NCI-H1694 treated with DMSO at 0.1 percent for 48 hours (cell line): ENCODE measurements around the gene CLASRP.
"Not testable (repeated sequence)": the region's sequence is repeated elsewhere in the genome, so short reads cannot be mapped to it uniquely, and the experiment has no call there.

Experiments
- DNase-seq: peaks from one replicate; lab custom pipeline; 2025; lab: John Stamatoyannopoulos, UW

CLASRP gene, protein sequence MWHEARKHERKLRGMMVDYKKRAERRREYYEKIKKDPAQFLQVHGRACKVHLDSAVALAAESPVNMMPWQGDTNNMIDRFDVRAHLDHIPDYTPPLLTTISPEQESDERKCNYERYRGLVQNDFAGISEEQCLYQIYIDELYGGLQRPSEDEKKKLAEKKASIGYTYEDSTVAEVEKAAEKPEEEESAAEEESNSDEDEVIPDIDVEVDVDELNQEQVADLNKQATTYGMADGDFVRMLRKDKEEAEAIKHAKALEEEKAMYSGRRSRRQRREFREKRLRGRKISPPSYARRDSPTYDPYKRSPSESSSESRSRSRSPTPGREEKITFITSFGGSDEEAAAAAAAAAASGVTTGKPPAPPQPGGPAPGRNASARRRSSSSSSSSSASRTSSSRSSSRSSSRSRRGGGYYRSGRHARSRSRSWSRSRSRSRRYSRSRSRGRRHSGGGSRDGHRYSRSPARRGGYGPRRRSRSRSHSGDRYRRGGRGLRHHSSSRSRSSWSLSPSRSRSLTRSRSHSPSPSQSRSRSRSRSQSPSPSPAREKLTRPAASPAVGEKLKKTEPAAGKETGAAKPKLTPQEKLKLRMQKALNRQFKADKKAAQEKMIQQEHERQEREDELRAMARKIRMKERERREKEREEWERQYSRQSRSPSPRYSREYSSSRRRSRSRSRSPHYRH

DNA sequence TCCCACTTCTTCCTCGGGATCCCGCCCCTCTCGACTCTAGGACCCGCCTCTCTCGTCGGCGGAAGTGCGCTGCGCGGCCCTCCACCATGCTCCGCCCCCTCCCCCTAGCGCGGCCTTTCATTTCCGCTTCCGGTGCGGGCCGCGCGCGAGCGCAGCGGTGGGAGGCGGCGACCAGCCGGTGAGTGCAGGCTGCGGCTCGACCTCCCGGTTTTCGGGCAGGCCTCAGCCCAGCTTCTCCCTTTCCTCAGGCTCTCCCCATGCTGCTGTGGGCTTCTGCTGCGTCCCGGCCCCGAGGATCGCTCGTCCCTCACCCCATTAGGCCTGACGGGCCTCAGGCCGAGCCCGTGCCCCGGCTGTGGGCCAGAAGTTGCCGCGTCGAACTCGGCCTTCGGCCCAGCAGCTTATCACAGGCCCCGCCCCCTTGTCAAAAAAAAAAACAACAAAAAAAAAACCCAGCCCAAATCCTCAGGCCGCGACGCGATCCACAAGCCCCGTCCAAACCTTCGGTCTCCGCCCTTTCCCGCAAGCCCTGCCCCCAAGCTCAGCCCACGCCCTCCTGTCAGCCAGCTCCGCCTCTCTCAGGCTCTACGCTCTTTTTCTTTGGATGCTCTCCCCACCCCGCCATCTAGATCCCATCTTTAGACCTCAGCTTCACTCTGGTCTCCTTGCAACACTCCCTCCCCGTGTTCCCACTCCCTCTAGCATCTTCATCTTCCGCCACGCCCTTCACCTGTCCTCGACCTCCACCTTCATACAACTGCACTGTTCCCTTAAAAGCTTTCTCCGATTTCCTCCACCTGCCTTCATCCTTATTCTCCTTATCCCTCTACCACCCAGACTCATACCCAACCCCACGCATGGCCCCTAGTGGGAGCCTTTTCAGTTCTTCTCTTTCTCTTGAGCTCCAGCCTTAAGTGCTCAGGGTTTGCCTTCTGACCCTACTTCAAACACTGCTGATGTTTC lies at the start of gene CLASRP:
Gene CLASRP, plus strand, starts transcription at position 115 of the 963 bp plus-strand sequence. CDS start 1,168 bp downstream, outside the sequence.
- peak; percentile 84 for DNase-seq

DNA sequence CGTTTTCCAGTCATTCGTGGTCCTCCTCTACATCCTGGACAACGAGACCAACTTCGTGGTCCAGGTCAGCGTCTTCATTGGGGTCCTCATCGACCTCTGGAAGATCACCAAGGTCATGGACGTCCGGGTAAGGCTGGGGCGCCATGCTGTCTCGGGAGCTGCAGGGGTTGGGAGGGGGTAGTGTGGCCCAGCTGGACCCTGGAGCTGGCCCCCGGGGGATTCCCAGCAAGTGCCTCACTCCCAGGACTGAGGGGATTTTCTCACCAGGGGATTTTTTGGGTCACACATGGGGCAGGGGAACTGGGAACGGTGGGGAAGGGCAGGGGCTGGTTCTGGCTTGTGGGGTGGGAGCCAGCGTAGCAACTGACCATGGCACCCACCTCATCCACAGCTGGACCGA lies 48.4 kb upstream of the CLASRP start:
- no peak for DNase-seq

DNA sequence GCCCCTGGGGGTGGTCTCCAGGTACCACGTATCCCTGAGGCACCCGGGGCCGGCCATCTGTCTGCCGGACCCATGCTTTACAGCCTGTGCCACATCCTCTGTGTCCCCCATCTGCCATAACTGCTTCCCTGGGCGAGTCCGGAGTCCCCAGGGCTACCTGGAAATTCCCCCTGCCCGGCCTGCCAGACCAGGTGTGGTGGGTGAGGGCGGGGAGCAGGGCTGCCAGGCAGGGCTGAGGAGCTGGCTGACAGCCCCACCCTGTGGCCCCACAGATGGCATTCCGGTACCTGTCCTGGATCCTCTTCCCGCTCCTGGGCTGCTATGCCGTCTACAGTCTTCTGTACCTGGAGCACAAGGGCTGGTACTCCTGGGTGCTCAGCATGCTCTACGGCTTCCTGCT lies 47.9 kb upstream of the CLASRP start:
- no peak for DNase-seq

DNA sequence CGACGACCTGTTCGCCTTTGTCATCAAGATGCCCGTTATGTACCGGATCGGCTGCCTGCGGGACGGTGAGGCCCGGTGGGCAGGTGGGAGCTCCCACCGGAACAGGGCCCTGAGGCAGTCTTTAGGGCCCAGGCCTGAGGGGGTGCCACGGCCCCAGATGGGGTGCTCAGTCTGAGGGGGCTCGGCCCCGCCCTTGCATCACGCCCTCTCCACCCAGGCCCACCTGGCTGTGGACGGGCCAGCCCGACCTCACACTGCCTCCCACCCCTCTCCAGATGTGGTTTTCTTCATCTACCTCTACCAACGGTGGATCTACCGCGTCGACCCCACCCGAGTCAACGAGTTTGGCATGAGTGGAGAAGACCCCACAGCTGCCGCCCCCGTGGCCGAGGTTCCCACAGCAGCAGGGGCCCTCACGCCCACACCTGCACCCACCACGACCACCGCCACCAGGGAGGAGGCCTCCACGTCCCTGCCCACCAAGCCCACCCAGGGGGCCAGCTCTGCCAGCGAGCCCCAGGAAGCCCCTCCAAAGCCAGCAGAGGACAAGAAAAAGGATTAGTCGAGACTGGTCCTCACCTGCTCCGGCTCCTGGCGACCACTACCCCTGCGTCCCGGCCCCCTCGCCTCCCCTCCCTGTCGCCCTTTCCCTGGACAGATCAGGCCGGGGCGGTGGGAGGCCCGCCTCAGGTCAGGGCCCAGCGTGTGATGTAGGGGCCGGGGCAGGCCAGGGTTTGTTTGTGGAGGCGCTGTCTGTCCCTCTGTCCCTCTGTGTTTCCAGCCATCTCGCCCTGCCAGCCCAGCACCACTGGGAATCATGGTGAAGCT lies 46.3 kb upstream of the CLASRP start:
- no peak for DNase-seq

DNA sequence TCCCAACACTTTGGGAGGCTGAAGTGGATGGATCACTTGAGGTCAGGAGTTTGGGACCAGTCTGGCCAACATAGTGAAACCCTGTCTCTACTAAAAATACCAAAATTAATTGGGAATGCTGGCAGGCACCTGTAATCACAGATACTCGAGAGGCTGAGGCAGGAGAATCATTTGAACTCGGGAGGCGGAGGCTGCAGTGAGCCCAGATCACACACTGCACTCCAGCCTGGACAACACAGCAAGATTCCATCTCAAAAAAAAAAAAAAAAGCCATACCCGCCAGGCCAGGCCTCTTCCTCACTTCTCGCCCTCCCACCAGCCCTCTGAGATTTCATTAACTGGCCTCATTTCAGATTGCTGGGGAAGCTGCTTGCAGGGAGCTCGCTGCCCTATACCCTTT lies 45.3 kb upstream of the CLASRP start:
- DNase-seq, result no peak

DNA sequence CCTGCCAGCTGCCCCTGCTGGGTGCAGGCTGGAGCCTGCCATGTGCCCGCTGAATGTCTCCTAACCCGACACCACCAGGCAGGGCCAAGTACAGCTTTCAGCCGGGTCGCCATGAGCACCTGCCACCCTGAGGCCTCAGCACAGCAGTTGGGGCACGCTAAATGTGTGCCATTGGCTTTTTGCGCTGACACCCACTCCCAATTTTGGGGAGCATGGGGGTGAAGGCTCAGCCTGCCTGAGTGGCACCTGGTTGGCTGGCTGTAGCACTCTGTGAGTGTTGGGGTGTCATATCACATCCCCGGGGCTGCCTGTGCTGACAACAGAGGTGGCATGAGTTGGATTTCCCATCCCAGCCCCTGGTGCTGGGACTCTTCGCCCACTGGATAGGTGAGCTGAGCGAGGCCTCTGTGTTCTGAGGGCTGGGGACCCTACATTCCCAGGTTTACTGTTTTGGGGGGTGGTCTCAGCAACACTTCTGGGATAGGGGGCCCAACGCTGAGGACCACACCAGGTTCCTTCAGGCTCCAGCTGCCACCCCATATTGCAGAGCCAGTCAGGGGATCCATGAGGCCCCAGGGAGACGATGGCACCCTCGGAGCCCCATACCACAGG lies 44.8 kb upstream of the CLASRP start:
- no peak for DNase-seq

DNA sequence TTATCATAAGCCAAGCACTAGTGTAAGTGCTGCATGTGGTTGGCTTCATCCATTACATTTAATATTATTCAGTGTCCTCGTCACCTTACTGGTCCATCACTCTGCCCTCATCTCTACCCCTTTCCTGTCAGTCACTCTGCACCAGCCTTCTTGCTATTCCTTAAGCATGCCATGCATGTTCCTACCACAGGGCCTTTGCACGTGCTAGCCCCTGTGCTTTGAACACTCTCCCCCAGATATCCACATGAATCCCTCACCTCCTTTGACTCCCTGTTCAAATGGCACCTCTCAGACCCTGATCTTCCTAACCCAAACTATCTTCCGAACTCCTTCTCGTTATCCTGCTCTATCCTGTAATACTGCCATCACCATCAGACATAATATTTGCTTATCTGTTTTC lies 40.8 kb upstream of the CLASRP start:
- no peak for DNase-seq

DNA sequence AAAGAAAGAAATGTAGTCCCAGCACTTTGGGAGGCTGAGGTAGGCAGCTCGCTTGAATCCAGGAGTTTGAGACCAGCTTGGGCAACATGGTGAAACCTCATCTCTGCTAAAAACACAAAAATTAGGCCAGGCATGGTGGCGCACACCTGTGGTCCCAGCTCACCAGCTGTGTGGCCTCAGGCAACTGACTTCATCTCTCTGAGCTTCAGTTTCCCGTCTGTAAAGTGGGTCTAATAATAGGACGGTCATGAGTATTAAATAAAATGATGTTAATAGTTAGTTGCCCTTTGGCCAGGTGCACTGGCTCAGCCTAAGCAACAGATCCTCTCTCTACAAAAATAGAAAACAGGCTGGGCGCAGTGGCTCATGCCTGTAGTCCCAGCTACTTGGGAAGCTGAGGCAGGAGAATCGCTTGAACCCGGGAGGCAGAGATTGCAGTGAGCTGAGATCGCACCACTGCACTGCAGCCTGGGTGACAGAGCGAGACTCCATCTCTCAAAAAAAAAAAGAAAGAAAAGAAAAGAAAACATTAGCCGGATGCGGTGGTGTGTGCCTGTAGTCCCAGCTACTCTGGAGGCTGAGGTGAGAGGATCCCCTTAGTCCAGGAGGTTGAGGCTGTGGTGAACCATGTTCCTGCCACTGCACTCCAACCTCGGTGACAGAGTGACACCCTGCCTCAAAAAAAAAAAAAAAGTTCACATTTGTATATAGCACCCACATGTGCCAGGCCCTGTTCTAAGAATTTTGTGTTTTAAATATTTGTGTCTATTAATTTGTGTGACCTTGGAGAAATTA lies 39.5 kb upstream of the CLASRP start:
- DNase-seq, result not testable (repeated sequence)

DNA sequence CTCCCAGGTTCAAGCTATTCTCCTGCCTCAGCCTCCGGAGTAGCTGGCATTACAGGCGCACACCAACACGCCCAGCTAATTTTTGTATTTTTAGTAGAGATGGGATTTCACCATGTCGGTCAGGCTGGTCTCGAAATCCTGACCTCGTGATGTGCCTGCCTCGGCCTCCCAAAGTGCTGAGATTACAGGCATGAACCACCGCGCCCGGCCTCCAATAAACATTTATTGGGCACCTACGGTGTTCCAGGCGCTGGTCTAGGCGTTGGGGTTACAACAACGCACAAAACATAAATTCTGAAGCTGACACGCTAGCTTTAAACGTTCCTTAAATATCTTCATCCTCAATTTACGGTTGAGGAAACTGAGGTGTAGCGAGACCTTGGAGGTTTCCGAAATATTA lies 38.2 kb upstream of the CLASRP start:
- not testable (repeated sequence) for DNase-seq

DNA sequence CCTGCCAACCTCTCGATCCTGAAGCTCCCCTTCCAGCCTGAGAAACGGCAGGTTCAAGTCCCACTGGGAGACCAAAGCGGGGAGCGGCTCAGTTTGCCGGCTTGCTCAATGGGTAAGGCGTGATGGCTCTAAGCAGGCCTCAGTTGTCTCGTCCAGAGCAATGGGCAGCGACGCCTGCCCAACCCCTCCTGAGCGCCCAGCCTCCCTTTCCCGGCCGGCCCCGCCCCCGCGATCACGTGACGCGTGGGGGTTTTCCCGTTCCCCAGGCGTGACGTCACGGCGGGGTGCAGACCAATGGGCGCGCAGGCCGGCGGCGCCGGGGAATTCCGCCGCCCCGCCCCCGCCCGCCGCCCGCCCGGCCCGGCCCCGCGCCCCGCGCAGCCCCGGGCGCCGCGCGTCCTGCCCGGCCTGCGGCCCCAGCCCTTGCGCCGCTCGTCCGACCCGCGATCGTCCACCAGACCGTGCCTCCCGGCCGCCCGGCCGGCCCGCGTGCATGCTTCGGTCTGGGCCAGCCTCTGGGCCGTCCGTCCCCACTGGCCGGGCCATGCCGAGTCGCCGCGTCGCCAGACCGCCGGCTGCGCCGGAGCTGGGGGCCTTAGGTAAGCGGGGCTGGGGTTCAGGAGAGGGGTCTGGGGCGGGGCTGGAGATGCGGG lies 37.6 kb upstream of the CLASRP start, which contains the start of gene RELB:
Gene RELB, plus strand, starts transcription at position 378 of the 653 bp plus-strand sequence. Its CDS starts 116 bp downstream, at position 494.
- DNase-seq, result peak; percentile 26

DNA sequence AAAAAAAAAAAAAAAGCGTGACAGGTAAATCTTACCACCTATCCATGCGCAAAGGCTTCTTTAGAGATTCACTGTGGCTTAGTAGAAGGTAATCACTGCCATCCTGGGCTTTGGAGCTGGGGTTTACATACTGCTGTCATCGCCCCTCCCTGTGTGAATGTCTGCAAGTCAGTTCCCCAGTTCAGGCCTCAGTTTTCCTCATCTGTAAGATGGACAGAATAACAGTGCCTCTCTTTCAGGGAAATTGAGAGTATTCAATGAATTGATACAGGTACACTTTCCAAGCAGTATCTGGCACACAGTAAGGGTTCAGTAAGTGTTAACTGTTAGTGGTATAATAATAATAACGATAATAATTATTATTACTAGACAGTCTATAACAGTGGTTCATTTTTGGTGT lies 35.4 kb upstream of the CLASRP start:
- no peak for DNase-seq

DNA sequence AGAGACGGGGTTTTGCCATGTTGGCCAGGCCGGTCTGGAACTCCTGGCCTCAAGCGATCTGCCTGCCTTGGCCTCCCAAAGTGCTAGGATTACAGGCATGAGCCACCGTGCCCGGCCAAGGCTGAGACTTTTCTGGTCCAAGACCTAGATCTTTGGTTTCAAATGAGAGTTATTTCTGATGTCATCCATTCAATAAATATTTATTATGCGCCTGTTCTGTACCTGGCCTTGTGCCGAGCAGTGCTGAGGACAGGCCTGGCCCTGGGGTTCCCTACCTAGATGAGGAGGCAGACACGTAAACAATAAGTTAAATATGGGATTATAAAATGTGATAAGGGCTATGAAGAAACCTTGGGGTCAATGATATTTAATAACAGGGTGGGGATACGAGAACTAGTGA lies 33.1 kb upstream of the CLASRP start:
- DNase-seq, result no peak

DNA sequence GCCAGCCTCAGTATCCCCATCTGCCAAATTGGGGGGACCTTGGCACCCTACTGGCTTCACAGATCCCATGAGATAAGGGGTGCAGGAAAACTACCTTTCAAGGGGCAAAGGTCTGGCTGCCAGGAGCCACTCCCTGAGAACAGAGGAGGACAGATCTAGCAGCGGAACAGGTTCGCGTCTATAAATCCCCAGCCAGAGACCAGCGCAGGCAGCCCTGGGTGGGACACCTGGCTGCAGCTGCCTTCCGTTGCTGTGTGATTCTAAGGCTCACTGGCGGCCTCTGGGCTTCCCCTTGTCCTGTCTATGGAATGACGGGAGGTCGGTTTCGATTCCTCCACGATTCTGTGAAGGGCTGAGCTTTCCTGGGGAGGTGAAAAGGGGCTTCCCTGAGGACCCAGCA lies 30.3 kb upstream of the CLASRP start:
- no peak for DNase-seq

DNA sequence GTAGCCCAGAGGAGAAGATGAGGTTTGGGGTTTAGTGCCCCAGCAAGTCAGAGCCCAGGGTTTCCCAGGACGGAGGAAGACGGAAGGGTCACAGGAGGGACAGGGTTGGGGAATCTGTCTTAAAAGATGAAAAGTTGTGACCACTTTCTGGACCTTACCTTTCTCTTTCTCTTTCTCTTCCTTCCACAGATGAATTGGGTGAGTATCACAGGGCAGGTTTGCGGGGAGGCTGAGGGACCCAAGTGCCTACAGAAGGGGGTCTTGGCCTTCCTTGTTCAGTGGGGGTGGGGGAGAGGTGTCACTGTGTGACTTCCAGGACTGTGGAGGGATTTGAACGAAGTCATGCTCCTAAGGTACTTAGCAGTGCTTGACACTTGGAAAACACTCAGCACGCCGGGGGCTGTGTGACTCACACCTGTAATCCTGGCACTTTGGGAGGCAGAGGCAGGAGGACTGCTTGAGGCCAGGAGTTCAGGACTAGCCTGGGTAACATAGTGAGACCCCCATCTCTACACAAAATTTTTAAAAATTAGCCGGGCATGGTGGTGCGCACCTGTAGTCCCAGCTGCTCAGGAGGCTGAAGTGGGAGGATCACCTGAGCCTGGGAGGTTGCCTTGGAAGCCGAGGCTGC lies 29.1 kb upstream of the CLASRP start:
- no peak for DNase-seq

DNA sequence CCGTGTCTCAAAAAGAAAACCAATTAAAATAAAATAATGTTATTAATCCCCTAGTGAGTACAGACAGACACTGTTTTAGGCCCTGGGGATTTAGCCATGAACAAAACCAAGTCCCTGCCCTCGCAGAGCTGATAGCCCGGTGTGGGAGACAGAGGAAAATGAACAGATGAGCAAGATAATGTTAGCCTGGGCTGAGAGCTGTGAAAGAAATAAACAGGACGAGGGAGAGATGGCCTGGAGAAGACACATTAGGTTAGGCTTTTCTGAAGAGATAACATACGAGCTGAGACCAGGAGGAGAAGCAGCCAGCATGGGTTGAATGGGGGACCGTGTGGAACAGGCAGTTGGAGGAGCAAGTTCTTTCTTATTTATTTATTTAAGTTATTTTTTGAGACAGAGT lies 28.5 kb upstream of the CLASRP start:
- no peak for DNase-seq

DNA sequence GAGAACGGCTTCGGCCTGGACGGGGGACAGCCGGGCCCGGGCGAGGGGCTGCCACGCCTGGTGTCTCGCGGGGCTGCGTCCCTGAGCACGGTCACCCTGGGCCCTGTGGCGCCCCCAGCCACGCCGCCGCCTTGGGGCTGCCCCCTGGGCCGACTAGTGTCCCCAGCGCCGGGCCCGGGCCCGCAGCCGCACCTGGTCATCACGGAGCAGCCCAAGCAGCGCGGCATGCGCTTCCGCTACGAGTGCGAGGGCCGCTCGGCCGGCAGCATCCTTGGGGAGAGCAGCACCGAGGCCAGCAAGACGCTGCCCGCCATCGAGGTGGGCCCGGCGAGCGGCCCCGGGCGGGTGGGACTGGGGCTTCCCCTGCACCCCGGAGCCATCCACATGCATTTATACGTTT lies 26.9 kb upstream of the CLASRP start:
- no peak for DNase-seq

DNA sequence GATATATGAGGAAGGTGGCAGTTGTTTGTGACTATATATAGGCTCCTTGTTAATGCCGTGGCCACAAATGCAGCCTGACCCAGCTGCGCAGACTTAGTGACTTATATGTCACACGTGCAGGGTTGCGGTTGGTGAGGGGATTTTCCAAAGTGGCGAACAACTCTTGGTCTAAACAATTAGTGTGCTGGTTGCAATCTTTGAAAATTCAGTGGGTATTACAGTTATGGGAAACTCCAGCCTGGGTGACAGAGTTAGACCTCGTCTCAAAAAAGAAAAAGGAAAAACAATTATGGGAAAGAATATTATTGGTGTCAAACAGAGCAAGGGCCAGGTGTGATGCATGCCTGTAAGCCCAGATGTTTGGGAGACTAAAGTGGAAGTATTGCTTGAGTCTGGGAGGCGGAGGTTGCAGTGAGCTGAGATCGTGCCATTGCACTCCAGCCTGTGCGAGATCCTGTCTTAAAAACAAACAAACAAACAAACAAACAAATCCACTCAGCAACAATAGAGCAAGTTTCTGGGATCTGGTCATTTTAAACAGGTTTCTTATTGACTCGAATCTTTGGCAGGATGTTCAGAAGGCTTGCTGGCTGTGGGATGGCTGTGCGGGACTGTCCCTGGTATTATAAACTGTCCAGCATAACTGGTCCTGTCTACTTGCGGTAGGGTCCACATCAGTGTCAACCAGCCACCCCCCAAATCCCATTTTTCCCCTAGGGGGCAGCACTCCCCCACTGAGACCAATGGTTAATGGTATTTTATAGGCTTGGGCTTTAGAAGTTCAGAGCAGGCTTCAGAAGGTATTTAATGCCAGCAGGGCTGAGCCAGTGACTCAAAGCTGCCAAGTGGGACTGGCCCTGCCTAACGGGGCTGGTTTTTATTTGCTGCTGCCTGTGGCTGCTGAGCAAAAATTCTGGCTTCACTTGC lies 22.2 kb upstream of the CLASRP start:
- DNase-seq, result peak; percentile 82

DNA sequence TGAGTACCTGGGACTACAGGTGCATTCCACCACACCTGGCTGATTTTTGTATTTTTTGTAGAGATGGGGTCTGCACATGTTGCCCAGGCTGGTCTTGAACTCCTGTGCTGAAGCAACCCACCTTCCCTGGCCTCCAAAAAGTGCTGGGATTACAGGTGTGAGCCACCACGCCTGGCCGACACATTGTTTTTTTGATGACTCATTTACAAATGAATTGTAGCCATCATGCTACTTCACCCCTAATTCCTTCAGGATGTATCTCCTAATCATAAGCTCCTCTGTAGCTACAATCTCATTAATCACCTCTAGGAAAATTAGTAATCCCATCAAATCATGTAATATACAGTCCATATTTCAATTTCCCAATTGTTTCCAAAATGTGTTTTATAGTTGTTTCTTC lies 19.7 kb upstream of the CLASRP start:
- DNase-seq, result no peak
